Fibroblast of pulmonary artery (primary cell): ENCODE data around the gene PPM1A.

Source experiments
- DNase-seq: peaks from one replicate; pipeline ENCODE4 v3.0.0-alpha.2; 2010; ENCODE audit warnings: low read depth
- H3K4me3 ChIP-seq: replicated peaks from 2 replicates; pipeline ENCODE4 v1.5.1; 2011; ENCODE audit warnings: low read depth, mild to moderate bottlenecking, control low read depth, low read length, moderate library complexity
- TF ChIP-seq, protein P1 (sequence below): IDR thresholded peaks from 2 replicates; pipeline ENCODE4 v1.5.1; 2011; ENCODE audit warnings: mild to moderate bottlenecking, control low read depth, low read length, inconsistent platforms; ENCODE audit errors: missing control alignments

Gene PPM1A

DNA sequence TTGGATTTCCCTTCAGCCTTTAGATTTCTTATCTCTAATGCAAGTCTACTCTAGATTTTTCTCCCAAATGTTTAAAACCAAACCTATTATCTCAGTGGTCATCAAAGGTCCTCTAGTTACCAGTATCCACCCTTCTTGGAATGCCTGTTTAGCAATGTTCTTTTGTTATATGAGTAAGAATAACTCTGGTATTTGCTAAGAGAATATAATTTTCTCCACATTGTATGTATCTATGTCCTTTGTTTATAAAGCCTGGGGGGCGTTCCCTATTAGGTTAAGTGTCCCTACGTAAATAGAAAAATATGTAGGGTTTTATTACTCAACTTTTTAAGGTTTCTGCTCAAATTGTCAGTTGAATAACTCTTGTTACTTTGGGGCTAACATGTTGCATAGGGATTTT, 27.3 kb downstream of the PPM1A start:
- no peak overlapping the region for H3K4me3 ChIP-seq
- TF ChIP-seq, protein P1, sequence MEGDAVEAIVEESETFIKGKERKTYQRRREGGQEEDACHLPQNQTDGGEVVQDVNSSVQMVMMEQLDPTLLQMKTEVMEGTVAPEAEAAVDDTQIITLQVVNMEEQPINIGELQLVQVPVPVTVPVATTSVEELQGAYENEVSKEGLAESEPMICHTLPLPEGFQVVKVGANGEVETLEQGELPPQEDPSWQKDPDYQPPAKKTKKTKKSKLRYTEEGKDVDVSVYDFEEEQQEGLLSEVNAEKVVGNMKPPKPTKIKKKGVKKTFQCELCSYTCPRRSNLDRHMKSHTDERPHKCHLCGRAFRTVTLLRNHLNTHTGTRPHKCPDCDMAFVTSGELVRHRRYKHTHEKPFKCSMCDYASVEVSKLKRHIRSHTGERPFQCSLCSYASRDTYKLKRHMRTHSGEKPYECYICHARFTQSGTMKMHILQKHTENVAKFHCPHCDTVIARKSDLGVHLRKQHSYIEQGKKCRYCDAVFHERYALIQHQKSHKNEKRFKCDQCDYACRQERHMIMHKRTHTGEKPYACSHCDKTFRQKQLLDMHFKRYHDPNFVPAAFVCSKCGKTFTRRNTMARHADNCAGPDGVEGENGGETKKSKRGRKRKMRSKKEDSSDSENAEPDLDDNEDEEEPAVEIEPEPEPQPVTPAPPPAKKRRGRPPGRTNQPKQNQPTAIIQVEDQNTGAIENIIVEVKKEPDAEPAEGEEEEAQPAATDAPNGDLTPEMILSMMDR = no peak
- DNase-seq = peak; percentile 40

DNA sequence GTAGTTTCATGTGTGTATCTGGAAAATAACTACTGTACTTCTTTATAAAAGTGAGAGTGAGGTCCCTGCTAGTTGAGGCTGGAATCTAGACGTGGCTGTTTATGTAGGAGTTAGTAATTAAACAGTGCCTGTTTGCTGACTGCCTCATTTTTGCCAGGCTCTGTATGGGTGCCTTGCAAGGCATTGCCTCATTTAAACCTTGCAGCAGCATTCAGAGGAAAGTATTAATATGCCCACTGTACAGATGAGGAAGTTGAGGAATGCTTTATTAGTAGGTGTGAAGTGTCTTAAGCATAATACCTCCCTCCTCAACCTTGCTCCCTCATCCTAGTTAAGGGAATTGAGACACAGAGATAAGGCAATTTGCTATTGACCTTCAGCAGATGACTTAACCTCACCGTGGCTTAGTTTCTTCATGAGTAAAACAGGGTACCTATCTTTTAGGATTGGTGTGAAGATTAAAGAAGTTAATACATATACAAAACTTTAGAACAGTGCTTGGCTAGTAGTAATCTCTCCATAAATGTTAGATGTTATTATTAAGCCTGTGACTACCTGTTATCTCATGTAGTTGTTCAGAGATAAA, 28.7 kb downstream of the PPM1A start:
- DNase-seq = no peak
- TF ChIP-seq, protein P1 = no peak
- no peak overlapping the region for H3K4me3 ChIP-seq

DNA sequence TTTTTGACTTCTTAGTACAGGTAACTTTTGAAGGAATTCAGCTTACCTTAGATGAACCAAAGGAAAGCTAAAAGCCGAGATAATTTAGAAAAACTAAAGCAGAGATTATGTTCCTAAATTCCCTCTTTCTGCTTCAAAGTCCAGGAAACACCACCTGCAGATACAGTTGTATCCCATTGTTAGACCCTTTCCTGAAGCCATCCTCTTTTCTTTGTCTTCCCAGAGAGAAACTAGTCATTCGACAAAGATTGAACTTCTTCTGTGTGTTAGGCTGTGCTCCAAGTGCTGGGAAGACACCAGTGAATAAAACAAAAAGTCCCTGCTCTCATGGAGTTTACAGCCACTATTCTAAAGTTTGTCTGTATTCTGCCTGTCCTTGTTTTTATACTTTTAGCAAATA, 29.3 kb downstream of the PPM1A start:
- DNase-seq = no peak
- H3K4me3 ChIP-seq = no peak overlapping the region
- TF ChIP-seq, protein P1 = no peak

DNA sequence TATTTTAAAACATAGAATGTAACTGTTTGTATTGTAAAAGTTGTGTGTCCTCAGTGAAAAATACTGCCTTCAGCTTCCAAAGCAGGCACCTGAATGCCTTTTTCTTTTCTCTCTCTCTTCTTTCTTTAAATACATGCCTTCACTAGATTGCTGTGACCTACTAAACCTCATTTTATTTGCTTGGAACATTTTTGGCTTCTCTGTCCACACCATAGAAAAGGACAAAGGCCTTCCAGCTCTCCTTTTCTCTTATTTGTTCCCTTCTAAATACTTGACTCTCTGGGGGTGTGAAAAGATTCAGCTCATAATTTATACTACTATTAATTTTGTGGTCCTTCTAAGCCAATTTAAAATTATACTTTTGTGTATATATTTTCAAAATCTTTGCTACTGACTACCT, 38.4 kb downstream of the PPM1A start:
- TF ChIP-seq, protein P1 = no peak
- no peak overlapping the region for H3K4me3 ChIP-seq
- no peak for DNase-seq

DNA sequence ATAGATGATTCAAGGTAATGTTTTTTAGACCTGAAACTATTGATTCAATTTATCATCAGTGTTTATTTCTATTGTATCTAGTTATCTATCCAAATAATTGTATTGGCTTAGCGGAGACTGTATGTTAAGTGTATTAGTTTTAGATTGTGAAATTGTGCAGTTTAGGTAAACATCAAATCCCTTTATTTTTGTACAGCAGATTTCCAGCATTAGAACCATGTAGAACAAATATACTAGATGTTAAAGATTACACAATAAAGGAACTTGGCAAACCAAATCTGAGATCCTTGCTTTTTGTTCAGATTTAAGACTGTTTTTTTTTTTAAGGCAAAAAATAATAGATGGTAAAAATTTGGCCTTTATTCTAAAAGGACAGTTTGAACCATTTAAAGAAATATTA, 39.3 kb downstream of the PPM1A start:
- no peak overlapping the region for H3K4me3 ChIP-seq
- DNase-seq = no peak
- TF ChIP-seq, protein P1 = no peak

DNA sequence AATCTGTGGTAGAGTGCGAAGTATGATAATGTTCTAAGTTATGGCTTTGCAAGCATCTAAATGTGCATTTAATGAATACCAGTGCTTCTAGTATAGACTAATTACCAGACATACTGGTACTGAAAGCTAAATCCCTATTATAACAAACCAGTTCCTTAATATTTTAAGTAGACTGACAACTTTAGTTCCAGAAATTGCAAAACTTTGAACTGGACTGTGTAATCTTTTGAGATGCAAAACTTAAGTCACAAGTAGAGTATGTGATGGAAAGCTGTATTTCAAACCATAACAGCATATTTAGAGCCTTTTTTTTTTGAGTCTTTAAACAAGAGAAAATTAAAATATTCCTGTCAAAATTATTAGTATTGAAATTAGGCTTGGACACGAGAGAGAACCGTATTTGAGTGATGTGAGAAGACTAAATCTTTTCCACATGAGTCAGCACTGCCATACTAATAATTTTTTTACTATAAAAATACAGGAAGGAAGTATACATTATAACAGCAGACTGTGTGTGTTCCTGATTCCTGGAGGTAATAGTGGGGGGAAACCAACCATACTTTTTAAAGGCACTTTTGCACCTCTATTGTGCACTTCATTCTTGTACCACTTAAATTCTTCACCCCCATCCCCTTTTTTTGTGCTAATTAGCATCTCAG, 45.5 kb downstream of the PPM1A start:
- no peak for DNase-seq
- TF ChIP-seq, protein P1 = no peak
- H3K4me3 ChIP-seq = no peak overlapping the region

DNA sequence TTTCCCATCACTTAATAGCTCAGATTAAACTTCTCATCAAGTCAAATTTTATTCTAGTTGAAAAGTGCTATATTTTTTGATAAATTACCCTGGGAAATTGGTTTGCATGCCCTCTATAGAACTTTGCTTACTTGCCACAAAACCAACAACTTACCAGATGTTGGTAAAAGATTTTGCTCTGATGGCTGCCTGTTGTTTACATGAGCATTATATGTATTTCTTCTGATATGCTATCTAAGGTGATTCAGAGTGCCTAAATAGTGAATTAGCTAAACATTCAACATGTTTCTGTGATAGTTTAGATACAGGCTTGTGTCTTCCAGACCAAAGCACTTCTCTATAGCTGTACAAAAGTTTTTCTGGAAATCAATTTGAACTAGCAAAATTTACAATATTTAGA, 51.0 kb downstream of the PPM1A start:
- no peak overlapping the region for H3K4me3 ChIP-seq
- DNase-seq = no peak
- TF ChIP-seq, protein P1 = no peak
